ENCODE results near the gene BCR. TPM values are rescaled to one million over a fixed set of nuclear protein-coding genes. Genes with fewer than 3 reads are reported as not detected.
A peak's percentile ranks its signal among the peaks of the same experiment; 100 is the strongest.

Gene BCR
- total RNA-seq, 1 experiment from 2014 or later = 77.0 TPM

- Histone ChIP-seq H2BK5ac (ENCODE audit: insufficient read length, low read length) (no peak overlapping the region), H3K27ac (ENCODE audit: insufficient read length, low read depth, low read length) (no peak overlapping the region), H3T11ph (ENCODE audit: low read length) (no peak overlapping the region), H2BK20ac (ENCODE audit: low read depth, low read length, poor library complexity, severe bottlenecking) (no peak overlapping the region), H3K4me1 (ENCODE audit: insufficient read depth, low read length) (peaks cover 4% of the 10 kb centered on the region; the same call in 1 of the 2 replicates), H3K4ac (ENCODE audit: low read depth, low read length) (no peak overlapping the region), H3K4me2 (ENCODE audit: insufficient read depth, insufficient read length, low read length) (no peak overlapping the region), H3K27me3 (ENCODE audit: insufficient read depth, low read length) (no peaks in the 10 kb centered on the region; the same call in 1 of the 2 replicates), H2BK120ac (ENCODE audit: low read depth, low read length, poor library complexity, severe bottlenecking) (no peak overlapping the region), H4K91ac (ENCODE audit: insufficient read length, low read depth, low read length) (no peak overlapping the region), H3K9ac (ENCODE audit: extremely low read depth, insufficient read length, low read length) (no peak overlapping the region), H4K8ac (replicated peaks; ENCODE audit: insufficient read length, low read depth, low read length) (no peak overlapping the region), H2BK15ac (ENCODE audit: low read depth, low read length) (no peak overlapping the region), H3K23me2 (ENCODE audit: insufficient read length, low read depth, low read length, poor library complexity, severe bottlenecking) (peaks cover 21% of the 10 kb centered on the region), H4K5ac (ENCODE audit: insufficient read length, low read depth, low read length) (no peak overlapping the region), H3K18ac (ENCODE audit: insufficient read length, low read depth, low read length) (no peak overlapping the region), H2AFZ (ENCODE audit: low read length) (no peak overlapping the region), H2BK12ac (ENCODE audit: insufficient read length, low read depth, low read length) (no peak overlapping the region), H3K79me1 (ENCODE audit: insufficient read depth, low read depth, low read length, poor library complexity, severe bottlenecking) (no peaks in the 10 kb centered on the region), H3K9me3 (ENCODE audit: control insufficient read depth, low read depth, low read length) (peaks cover 17% of the 10 kb centered on the region), H3K23ac (ENCODE audit: insufficient read length, low read depth, low read length) (no peak overlapping the region), H3K14ac (ENCODE audit: insufficient read depth, low read length) (no peak overlapping the region), H3K56ac (ENCODE audit: insufficient read length, low read depth, low read length) (no peak overlapping the region), H2AK5ac (ENCODE audit: insufficient read length, low read length) (no peak overlapping the region), H3K79me2 (ENCODE audit: insufficient read depth, low read length) (peaks cover 20% of the 10 kb centered on the region; the same call in 1 of the 2 replicates), H4K20me1 (ENCODE audit: control insufficient read depth, insufficient read depth, insufficient read length) (peaks cover 4% of the 10 kb centered on the region)
- TF ChIP-seq, protein P1, sequence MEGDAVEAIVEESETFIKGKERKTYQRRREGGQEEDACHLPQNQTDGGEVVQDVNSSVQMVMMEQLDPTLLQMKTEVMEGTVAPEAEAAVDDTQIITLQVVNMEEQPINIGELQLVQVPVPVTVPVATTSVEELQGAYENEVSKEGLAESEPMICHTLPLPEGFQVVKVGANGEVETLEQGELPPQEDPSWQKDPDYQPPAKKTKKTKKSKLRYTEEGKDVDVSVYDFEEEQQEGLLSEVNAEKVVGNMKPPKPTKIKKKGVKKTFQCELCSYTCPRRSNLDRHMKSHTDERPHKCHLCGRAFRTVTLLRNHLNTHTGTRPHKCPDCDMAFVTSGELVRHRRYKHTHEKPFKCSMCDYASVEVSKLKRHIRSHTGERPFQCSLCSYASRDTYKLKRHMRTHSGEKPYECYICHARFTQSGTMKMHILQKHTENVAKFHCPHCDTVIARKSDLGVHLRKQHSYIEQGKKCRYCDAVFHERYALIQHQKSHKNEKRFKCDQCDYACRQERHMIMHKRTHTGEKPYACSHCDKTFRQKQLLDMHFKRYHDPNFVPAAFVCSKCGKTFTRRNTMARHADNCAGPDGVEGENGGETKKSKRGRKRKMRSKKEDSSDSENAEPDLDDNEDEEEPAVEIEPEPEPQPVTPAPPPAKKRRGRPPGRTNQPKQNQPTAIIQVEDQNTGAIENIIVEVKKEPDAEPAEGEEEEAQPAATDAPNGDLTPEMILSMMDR (conservative IDR thresholded peaks at IDR 0.05) = peak; percentile 99
- Mint-ChIP-seq H3K27me3 (ENCODE audit: low read depth) (peaks cover 20% of the 10 kb centered on the region), H3K27ac (no peak overlapping the region), H3K36me3 (ENCODE audit: insufficient read depth in 1 of 3, low read depth in 3 of 3) (peaks cover 29 to 36% (median 31%) of the 10 kb centered on the region in 3 experiments), H3K9me3 (peaks cover 19 to 23% of the 10 kb centered on the region in 2 experiments), H3K4me1 (peaks cover 32 to 39% of the 10 kb centered on the region in 2 experiments), H3K4me3 (peak overlapping the region in 1 of 2 experiments; percentile 20; a peak in 3 of 5 replicates)
- DNase-seq = peak; percentile 79
- WGBS (ENCODE audit: extremely low coverage, insufficient read length, low lambda C conversion rate) = no CpG with 5 or more reads among the region's 9 CpGs
These were observed 1.6 kb upstream of the BCR start for GRCh38 chr22:23178512-23179254.
